SJCRH30 (cell line): ENCODE measurements around the gene RAP1GDS1. TPM values are rescaled to one million over a fixed set of nuclear protein-coding genes. Genes with fewer than 3 reads are reported as not detected.
A peak's percentile ranks its signal among the peaks of the same experiment; 100 is the strongest.
"Not testable (repeated sequence)": the region's sequence is repeated elsewhere in the genome, so short reads cannot be mapped to it uniquely, and the experiment has no call there.

Source experiments
- DNase-seq, 2 experiments: peaks; one replicate each; pipeline ENCODE4 v3.0.0-alpha.2; 2015 to 2020
- H3K27ac ChIP-seq: fragments of 250-450 bp; sonication (Bioruptor Pico); 2 replicates; pipeline ENCODE4 v1.5.1; 2020; ENCODE audit warnings: mild to moderate bottlenecking, moderate library complexity
- H3K27me3 ChIP-seq: fragments of 250-450 bp; sonication (Bioruptor Pico); 2 replicates; pipeline ENCODE4 v1.5.1; 2020; ENCODE audit warnings: mild to moderate bottlenecking, moderate library complexity
- H3K36me3 ChIP-seq: fragments of 250-450 bp; sonication (Bioruptor Pico); 2 replicates; pipeline ENCODE4 v1.5.1; 2020; ENCODE audit warnings: mild to moderate bottlenecking, moderate library complexity
- H3K4me1 ChIP-seq: fragments of 250-450 bp; sonication (Bioruptor Pico); 2 replicates; pipeline ENCODE4 v1.5.1; 2020; ENCODE audit warnings: mild to moderate bottlenecking, moderate library complexity
- H3K4me3 ChIP-seq: fragments of 250-450 bp; sonication (Bioruptor Pico); 2 replicates; pipeline ENCODE4 v1.5.1; 2020; ENCODE audit warnings: mild to moderate bottlenecking, moderate library complexity
- H3K9me3 ChIP-seq: fragments of 250-450 bp; sonication (Bioruptor Pico); replicated peaks from 2 replicates; pipeline ENCODE4 v1.5.1; 2020; ENCODE audit warnings: mild to moderate bottlenecking, moderate library complexity
- total RNA-seq: library from RNA; depleted of rRNA; stranded (reverse); fragments of >200 nt; shearing (Covaris generic); gene quantifications from 2 replicates; pipeline ENCODE4 v1.2.3, GENCODE V29; 2014

The RAP1GDS1 gene
- total RNA-seq, 1 experiment from 2014 or later, result 73.0 TPM

DNA sequence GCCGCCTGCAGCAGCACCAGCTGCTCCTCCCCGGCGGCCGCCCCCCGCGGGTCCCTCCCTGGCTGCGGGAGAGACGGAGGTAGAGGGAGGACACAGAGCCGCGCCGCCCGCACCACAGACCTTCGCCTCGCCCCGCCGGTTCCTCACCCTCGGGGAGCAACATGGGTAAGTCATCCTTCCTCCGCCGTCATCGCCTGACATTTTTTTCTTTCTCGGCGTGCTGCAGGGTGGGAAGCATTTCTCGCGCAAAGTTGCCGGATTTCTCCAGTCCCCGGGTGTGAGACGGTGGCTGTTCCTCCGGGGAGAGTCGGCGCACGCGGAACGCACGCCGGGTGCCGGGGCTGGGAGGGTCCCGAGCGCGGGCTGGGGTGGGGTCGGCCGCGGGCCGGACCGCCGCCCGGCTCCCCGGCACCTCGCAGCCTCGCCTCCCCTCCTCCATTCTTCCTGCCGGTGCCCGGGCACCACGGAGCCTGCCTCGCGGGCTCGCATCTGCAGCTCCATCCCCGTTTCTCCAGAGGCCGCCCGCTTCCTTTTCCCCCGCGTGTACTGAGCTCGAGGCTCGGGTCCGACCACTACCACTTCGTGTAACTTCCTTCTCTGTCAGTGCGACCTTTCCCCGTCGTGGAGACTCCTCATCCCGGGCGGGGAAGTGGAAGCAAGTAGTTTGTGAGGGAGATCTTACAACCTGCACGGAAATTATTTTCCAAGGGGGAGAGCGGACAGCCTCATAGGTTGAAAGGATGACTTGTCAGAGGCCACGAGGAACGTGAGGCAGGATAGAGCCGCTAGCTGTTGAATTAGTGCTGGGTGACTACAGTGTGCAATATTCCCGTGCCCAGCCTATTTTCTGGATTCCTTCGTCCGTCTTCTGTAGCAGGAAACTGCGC lies 464 bp downstream of the RAP1GDS1 start:
- Histone ChIP-seq H3K27me3 (no peaks in the 10 kb centered on the region), H3K9me3 (no peaks in the 10 kb centered on the region), H3K27ac (peak overlapping the region; percentile 72), H3K4me1 (peaks cover 14% of the 10 kb centered on the region), H3K36me3 (no peaks in the 10 kb centered on the region), H3K4me3 (peak overlapping the region; percentile 84)
- peak; percentile 66 to 74 for DNase-seq

- peak in 1 of 2 experiments; percentile 29 for DNase-seq
- H3K27ac ChIP-seq, result peak overlapping the region; percentile 72; the same call in 1 of the 2 replicates
- H3K4me1 ChIP-seq, result peaks cover 14% of the 10 kb centered on the region
- H3K4me3 ChIP-seq, result peak overlapping the region; percentile 84
- H3K36me3 ChIP-seq, result no peaks in the 10 kb centered on the region
- H3K9me3 ChIP-seq, result no peaks in the 10 kb centered on the region
- H3K27me3 ChIP-seq, result no peaks in the 10 kb centered on the region
These were observed 1.2 kb downstream of the RAP1GDS1 start for GRCh38 chr4:98262431-98262830.

- H3K4me1 ChIP-seq, result peaks cover 7% of the 10 kb centered on the region
- no peak overlapping the region for H3K4me3 ChIP-seq
- H3K27me3 ChIP-seq, result no peaks in the 10 kb centered on the region
- no peak for DNase-seq
- H3K36me3 ChIP-seq, result peaks cover 5% of the 10 kb centered on the region
- H3K9me3 ChIP-seq, result no peaks in the 10 kb centered on the region
- no peak overlapping the region for H3K27ac ChIP-seq
These were observed 6.3 kb downstream of the RAP1GDS1 start for GRCh38 chr4:98267498-98267897.

GRCh38 chr4:98275145-98275544 lies 14.0 kb downstream of the RAP1GDS1 start:
- Histone ChIP-seq H3K36me3 (peaks cover 10% of the 10 kb centered on the region), H3K27ac (no peak overlapping the region), H3K4me3 (no peak overlapping the region), H3K9me3 (peaks cover 14% of the 10 kb centered on the region), H3K27me3 (no peaks in the 10 kb centered on the region), H3K4me1 (no peaks in the 10 kb centered on the region)
- DNase-seq, result no peak

- Histone ChIP-seq H3K36me3 (peaks cover 4% of the 10 kb centered on the region; the same call in 1 of the 2 replicates), H3K27ac (no peak overlapping the region), H3K4me1 (no peaks in the 10 kb centered on the region; the same call in 1 of the 2 replicates), H3K27me3 (no peaks in the 10 kb centered on the region), H3K4me3 (no peak overlapping the region), H3K9me3 (peaks cover 7% of the 10 kb centered on the region; the same call in 1 of the 2 replicates)
- DNase-seq, result no peak
These were observed 22.3 kb downstream of the RAP1GDS1 start for GRCh38 chr4:98283219-98284189.

DNA sequence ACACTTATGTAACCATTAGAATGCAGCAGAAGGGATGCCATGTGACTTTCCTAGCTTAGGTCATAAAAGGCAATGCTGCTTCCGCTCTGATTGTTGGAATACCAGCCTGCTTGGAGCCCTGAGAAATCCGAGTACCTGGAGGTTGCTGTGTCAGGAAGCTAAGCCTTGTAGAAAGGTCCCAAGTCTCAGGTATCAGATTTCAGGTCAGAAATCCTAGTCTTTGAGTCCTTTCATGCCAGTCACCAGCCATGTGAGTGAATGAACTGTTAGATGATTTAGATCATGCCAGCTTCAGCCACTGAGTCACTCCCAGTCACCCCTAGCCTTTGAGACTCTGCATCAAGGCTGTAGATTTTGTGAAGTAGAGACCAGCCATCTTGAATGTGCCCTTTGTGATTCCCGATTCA lies 23.5 kb downstream of the RAP1GDS1 start:
- H3K36me3 ChIP-seq, result peaks cover 2% of the 10 kb centered on the region; the same call in 1 of the 2 replicates
- peaks cover 9% of the 10 kb centered on the region; the same call in 1 of the 2 replicates for H3K9me3 ChIP-seq
- no peaks in the 10 kb centered on the region; the same call in none of the 2 replicates for H3K4me1 ChIP-seq
- no peaks in the 10 kb centered on the region for H3K27me3 ChIP-seq
- no peak overlapping the region for H3K4me3 ChIP-seq
- peak; percentile 17 to 49 for DNase-seq
- H3K27ac ChIP-seq, result no peak overlapping the region

GRCh38 chr4:98285676-98286075 lies 24.5 kb downstream of the RAP1GDS1 start:
- no peak for DNase-seq

GRCh38 chr4:98287328-98287727 lies 26.1 kb downstream of the RAP1GDS1 start:
- Histone ChIP-seq H3K27me3 (no peaks in the 10 kb centered on the region), H3K4me1 (no peaks in the 10 kb centered on the region; the same call in none of the 2 replicates), H3K36me3 (peaks cover 2% of the 10 kb centered on the region; the same call in 1 of the 2 replicates), H3K4me3 (no peak overlapping the region), H3K27ac (no peak overlapping the region), H3K9me3 (peaks cover 7% of the 10 kb centered on the region; the same call in 1 of the 2 replicates)
- no peak for DNase-seq

More at GRCh38 chr4:98285676-98286075, 24.5 kb downstream of the RAP1GDS1 start:
- Histone ChIP-seq H3K36me3 (peaks cover 2% of the 10 kb centered on the region; the same call in 1 of the 2 replicates), H3K27me3 (no peaks in the 10 kb centered on the region), H3K9me3 (peaks cover 7% of the 10 kb centered on the region; the same call in 1 of the 2 replicates), H3K27ac (no peak overlapping the region), H3K4me1 (no peaks in the 10 kb centered on the region; the same call in none of the 2 replicates), H3K4me3 (no peak overlapping the region)

- not testable (repeated sequence) for H3K27me3 ChIP-seq, H3K36me3 ChIP-seq, DNase-seq, H3K4me1 ChIP-seq, H3K9me3 ChIP-seq, H3K4me3 ChIP-seq, H3K27ac ChIP-seq
These were observed 27.5 kb downstream of the RAP1GDS1 start for GRCh38 chr4:98288671-98289070.

DNA sequence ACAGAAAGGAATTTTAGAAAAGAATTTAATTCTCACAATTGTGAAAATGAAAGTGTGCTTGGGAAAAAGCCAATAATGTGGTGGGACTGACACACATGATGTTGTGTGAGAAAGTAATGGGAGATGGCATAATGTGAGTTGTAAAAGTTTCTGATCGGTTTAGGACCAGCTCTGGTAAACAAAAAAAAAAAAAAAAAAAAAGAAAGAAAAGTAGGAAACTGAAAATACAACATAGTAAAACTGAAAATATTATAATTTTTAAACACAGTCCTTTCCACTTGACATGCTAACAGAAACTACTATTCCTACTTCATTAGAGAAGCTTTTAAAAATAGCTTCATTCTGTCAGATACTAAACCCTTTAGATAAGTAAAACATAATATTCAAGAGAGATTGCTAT lies 28.2 kb downstream of the RAP1GDS1 start:
- Histone ChIP-seq H3K27ac (no peak overlapping the region), H3K4me1 (no peaks in the 10 kb centered on the region; the same call in none of the 2 replicates), H3K36me3 (peaks cover 7% of the 10 kb centered on the region; the same call in 1 of the 2 replicates), H3K4me3 (no peak overlapping the region), H3K9me3 (peaks cover 7% of the 10 kb centered on the region; the same call in 1 of the 2 replicates), H3K27me3 (no peaks in the 10 kb centered on the region)
- no peak for DNase-seq

DNA sequence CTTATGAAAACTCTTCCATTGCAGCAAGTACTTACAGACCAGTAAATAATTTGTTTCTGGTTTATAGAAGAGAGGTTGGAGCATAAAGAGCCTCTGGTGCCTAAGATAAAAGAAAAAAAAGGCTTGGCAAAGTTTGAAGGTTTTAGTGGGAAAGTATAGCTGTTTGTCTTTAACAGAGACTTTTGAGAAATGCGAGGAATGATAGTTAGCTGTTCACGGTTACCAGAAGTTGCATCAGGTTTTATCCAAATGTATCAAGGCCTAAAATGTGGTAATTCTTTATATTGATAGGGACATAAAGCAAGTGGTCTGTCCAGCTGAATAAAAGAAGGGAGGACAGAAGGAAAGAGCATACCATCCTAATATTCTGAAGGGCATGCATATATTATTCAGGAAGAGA lies 29.3 kb downstream of the RAP1GDS1 start:
- Histone ChIP-seq H3K9me3 (peaks cover 7% of the 10 kb centered on the region; the same call in 1 of the 2 replicates), H3K36me3 (peaks cover 11% of the 10 kb centered on the region; the same call in 1 of the 2 replicates), H3K4me3 (no peak overlapping the region), H3K4me1 (no peaks in the 10 kb centered on the region; the same call in 1 of the 2 replicates), H3K27me3 (no peaks in the 10 kb centered on the region), H3K27ac (no peak overlapping the region)
- DNase-seq, result no peak

DNA sequence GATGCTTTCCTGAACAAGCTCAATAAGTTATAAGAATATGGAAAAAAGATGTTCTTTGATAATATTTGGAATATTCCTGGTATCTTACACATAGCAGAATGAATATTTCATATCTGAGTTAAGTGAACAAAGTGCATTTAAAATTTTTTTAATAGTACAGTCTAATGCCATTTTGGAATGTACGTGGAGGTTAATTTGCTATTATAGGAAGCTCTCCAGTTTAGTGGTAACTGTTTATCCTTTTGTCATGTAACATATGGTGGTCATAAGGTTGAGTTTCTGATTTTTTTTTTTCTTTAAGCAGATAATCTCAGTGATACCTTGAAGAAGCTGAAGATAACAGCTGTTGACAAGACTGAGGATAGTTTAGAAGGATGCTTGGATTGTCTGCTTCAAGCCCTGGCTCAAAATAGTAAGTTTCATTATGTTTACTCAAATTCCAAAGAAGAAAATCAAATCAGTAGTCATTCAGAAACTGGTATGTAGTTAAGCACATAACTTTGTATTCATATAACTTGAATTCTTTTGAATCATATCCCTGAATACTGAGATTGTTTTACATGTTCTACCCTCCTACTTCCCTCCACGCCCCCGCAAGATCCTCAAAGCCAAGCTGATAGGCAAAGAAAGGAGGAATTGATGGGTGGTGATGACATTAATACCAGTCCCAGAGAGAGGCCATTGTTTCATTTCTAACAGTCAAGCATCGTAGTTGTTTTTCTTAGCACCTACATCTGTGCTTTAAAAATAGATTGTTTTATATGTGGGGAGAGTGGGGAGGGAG lies 32.1 kb downstream of the RAP1GDS1 start:
- peaks cover 20% of the 10 kb centered on the region; the same call in 1 of the 2 replicates for H3K36me3 ChIP-seq
- no peak overlapping the region for H3K4me3 ChIP-seq
- DNase-seq, result no peak
- no peak overlapping the region for H3K27ac ChIP-seq
- H3K9me3 ChIP-seq, result peaks cover 4% of the 10 kb centered on the region; the same call in 1 of the 2 replicates
- no peaks in the 10 kb centered on the region; the same call in 1 of the 2 replicates for H3K4me1 ChIP-seq
- no peaks in the 10 kb centered on the region for H3K27me3 ChIP-seq

GRCh38 chr4:98298022-98298421 lies 36.8 kb downstream of the RAP1GDS1 start:
- no peak overlapping the region for H3K4me3 ChIP-seq
- no peak overlapping the region for H3K27ac ChIP-seq
- H3K36me3 ChIP-seq, result peaks cover 35% of the 10 kb centered on the region
- no peaks in the 10 kb centered on the region for H3K4me1 ChIP-seq
- peaks cover 7% of the 10 kb centered on the region; the same call in 1 of the 2 replicates for H3K9me3 ChIP-seq
- no peaks in the 10 kb centered on the region for H3K27me3 ChIP-seq
- no peak for DNase-seq
